WI38 (cell line): ENCODE data around the gene CDH23.

Source experiments
- H3K4me3 ChIP-seq: 2 replicates; pipeline ENCODE4 v1.5.1; 2011; ENCODE audit warnings: low read depth, mild to moderate bottlenecking, control low read depth, low read length
- TF ChIP-seq, protein P1 (sequence below): IDR thresholded peaks from 2 replicates; pipeline ENCODE4 v1.5.1; 2012; ENCODE audit warnings: low read depth, mild to moderate bottlenecking, control low read depth, low read length

Gene CDH23

DNA sequence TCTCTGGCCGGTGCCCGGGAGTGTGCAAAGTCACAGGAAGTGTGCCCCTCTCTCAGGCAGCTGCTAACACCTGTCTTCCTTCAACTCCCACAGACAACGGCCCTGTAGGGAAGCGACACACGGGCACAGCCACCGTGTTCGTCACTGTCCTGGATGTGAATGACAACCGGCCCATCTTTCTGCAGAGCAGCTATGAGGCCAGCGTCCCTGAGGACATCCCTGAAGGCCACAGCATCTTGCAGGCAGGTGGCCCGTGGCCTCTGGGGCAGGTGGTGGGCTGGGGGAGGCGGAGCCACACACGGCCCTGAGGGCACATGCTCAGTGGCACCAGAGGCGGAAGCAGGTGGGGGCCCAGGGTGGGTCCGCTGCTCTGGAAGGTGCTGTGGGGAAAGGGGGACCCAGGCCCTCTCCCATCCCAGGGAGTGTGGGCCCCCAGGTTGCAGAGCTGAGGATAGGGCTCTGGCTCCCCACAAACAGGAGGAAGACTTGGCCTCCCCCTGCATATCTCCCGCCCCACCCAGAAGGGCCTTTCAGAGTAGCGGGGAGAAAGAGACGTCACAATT is 315.9 kb downstream of the CDH23 start:
- TF ChIP-seq, protein P1, sequence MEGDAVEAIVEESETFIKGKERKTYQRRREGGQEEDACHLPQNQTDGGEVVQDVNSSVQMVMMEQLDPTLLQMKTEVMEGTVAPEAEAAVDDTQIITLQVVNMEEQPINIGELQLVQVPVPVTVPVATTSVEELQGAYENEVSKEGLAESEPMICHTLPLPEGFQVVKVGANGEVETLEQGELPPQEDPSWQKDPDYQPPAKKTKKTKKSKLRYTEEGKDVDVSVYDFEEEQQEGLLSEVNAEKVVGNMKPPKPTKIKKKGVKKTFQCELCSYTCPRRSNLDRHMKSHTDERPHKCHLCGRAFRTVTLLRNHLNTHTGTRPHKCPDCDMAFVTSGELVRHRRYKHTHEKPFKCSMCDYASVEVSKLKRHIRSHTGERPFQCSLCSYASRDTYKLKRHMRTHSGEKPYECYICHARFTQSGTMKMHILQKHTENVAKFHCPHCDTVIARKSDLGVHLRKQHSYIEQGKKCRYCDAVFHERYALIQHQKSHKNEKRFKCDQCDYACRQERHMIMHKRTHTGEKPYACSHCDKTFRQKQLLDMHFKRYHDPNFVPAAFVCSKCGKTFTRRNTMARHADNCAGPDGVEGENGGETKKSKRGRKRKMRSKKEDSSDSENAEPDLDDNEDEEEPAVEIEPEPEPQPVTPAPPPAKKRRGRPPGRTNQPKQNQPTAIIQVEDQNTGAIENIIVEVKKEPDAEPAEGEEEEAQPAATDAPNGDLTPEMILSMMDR: no peak
- no peak overlapping the region for H3K4me3 ChIP-seq

DNA sequence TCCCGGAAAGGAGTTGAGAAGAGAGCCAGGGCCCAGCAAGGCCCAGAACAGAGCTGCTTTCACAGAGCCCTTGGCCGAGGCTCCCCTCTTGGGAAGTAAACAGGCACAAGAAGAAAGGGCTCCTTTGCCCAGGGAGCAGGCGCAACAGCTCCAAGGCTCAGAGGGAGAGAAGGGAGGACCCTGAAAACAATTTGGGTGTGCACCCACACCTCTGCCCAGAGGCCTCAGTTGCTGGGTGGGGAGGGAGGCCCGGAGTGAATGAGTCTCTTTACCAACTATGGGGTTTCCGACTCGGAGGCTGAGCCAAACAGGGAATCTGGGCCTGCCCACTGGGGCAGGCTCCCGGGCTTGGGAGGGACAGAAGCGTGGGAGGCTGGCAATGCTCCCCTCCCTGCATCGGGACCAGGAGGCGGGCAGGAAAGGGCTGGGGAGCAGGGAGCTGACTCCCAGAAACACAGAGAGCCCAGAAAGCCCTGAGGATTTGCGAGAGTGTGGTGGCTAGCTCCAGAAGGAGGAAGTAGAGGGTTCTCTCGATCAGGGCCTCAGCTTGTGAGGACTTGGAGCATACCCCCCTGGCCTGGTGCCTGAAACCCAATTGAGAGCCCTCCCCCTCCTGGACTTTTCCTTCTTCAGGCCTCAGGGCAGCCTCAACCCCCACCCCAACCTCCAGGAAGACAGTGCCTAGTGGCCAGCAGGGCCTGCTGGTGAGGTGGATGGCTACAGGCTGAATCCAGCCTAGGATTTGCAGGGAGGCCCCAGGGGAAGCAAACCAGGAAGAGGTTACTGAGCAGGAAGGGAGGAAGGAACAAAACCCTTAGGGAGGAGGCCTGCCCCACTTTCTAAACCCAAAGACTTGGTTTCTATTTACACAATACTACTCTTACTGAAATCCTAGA is 316.7 kb downstream of the CDH23 start:
- TF ChIP-seq, protein P1: 0 out of 2 replicates have a peak, but pooled peaks have one; percentile 9
- H3K4me3 ChIP-seq: no peak overlapping the region

DNA sequence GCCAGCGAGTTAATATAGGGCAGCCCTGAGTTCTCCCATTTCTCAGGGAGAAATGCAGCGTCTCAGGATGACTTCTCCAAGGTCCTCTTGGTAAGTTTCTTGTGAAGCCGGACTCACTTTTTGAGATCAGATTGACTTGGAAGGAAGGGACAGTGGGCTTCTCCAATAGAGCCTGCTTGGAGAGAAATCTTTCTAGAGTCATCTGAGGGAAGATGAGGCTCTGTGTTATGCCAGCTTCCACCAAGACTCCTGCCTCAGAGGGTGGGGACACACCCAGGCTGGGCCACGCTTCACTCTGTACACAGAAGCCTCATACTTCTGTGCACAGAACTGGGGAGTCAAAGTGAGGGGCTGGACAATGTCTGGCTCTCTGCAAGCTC is 317.3 kb downstream of the CDH23 start:
- TF ChIP-seq, protein P1: no peak

DNA sequence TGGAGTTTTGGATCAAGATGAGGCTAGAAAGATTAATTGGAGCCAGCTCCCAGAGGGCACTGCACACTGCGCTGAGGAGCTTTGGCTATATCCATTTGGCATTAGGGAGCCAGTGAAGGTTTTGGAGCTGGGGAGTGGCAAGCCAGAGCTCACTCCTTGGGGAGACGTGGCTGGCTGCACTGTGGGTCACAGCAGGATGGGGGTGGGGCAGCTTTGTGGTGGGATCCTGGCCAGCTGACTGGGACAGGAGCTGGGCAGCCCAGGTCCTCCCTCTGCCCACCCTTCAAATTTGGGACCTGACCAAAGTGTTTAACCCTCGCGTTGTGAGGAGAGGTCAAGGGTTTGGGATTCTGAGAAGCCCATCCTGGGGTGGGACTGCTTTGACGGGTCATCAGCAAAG is 317.9 kb downstream of the CDH23 start:
- no peak overlapping the region for H3K4me3 ChIP-seq
- TF ChIP-seq, protein P1: no peak

More for the DNA sequence above, 317.3 kb downstream of the CDH23 start:
- H3K4me3 ChIP-seq: no peak overlapping the region

DNA sequence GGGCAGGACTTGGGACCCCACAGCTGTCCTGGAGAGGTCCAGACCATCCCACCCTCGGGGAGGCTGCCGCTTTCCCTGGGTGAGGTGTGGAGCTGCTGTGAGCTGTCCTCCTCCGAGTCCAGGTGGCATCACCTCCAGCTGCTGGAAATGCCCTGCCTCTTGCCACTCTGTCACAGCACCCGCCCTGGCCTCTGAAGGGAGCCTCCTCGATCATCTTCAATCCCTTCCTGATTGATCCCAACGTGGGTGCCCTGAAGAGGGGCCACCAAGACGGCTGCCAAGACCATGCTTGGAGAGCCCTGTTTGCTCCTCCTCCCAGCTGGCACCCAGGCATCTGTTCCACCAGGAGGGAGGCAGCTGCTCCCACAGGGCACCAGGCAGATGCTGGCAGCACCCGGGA is 318.3 kb downstream of the CDH23 start:
- TF ChIP-seq, protein P1: no peak
- no peak overlapping the region for H3K4me3 ChIP-seq

DNA sequence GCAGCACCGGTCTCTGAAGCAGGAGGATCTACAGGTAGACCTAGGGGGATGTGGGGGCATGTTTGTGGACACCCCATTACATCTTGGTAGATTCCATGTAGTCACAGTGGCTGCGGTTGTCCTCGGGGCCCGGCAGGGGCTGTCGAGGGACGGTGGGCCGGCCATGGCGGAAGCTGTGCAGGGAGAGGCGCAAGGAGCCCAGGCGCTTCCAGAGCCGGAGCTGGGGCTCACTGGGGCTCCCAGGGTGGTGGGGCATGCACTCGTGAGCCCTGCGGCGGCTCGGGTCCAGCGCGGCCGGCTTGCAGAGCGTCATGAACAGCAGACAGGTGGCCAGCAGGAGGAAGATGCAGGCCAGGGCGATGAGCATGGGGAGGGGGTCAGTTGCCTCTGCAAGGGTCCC is 319.1 kb downstream of the CDH23 start:
- TF ChIP-seq, protein P1: no peak
- H3K4me3 ChIP-seq: no peak overlapping the region

DNA sequence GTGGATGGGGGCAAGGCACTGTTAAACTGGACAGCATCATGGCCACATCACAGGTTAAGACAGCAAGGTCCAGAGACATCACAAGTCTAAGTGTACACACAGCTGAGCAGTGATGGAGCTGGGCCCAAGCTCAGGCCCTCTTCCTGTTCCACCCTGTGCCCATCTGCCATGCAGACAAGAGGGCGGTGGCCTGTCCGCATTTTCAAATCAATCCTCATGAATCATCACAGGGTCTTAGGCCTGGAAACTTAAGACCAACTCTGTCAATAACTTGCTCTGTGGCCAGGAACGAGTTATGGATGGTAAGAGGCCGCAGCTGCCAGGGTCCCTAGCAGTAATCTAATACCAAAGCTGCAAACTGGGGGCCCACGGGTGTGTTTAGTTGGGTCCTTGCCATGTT is 319.7 kb downstream of the CDH23 start:
- H3K4me3 ChIP-seq: no peak overlapping the region

More for the DNA sequence above, 319.7 kb downstream of the CDH23 start:
- TF ChIP-seq, protein P1: no peak
